Progenitor cell of endocrine pancreas (in vitro differentiated cells): ENCODE results near the gene NDUFAF8. TPM values are rescaled to one million over a fixed set of nuclear protein-coding genes. Genes with fewer than 3 reads are reported as not detected.

Experiments
- DNase-seq: peaks from one replicate; pipeline ENCODE4 v3.0.0; 2021; ENCODE audit warnings: low spot score; ENCODE audit not compliant: unreplicated experiment
- H3K27ac Mint-ChIP-seq: 2 replicates; pipeline ENCODE4 v1.8.0; 2021; ENCODE audit warnings: mild to moderate bottlenecking, moderate library complexity, mixed read lengths
- H3K27me3 Mint-ChIP-seq: 2 replicates; pipeline ENCODE4 v1.8.0; 2021; ENCODE audit warnings: mixed read lengths
- H3K36me3 Mint-ChIP-seq: 2 replicates; pipeline ENCODE4 v1.8.0; 2022; ENCODE audit warnings: mixed read lengths; ENCODE audit not compliant: insufficient read depth
- H3K4me1 Mint-ChIP-seq: 2 replicates; pipeline ENCODE4 v1.8.0; 2021; ENCODE audit warnings: low read depth, mixed read lengths
- H3K4me3 Mint-ChIP-seq: 2 replicates; pipeline ENCODE4 v1.8.0; 2021; ENCODE audit warnings: low read depth, mild to moderate bottlenecking, moderate library complexity, mixed read lengths
- H3K9me3 Mint-ChIP-seq: 2 replicates; pipeline ENCODE4 v1.8.0; 2021; ENCODE audit warnings: low read depth, mixed read lengths
- CTCF ChIP-seq: fragments of 200-600 bp; sonication (generic); IDR thresholded peaks from one replicate; pipeline ENCODE4 v1.5.0; 2021; ENCODE audit warnings: antibody characterized with exemption, mild to moderate bottlenecking; ENCODE audit not compliant: unreplicated experiment
- total RNA-seq: library from RNA; stranded (reverse); gene quantifications from 2 replicates; pipeline ENCODE4 v1.2.1, GENCODE V29; 2021

The NDUFAF8 gene
- total RNA-seq, 1 donor from 2014 or later: 43.6 TPM

GRCh38 chr17:81231766-81232581, 7.1 kb upstream of the NDUFAF8 start:
- H3K27ac Mint-ChIP-seq: no peak overlapping the region
- DNase-seq: no peak
- H3K4me3 Mint-ChIP-seq: no peak overlapping the region
- H3K27me3 Mint-ChIP-seq: no peaks in the 10 kb centered on the region
- TF ChIP-seq CTCF: no peak
- peaks cover 2% of the 10 kb centered on the region for H3K4me1 Mint-ChIP-seq
- peaks cover 14% of the 10 kb centered on the region for H3K36me3 Mint-ChIP-seq
- H3K9me3 Mint-ChIP-seq: no peaks in the 10 kb centered on the region

- no peak for TF ChIP-seq CTCF
- H3K27ac Mint-ChIP-seq: no peak overlapping the region
- H3K4me1 Mint-ChIP-seq: peaks cover 2% of the 10 kb centered on the region
- no peaks in the 10 kb centered on the region for H3K27me3 Mint-ChIP-seq
- H3K36me3 Mint-ChIP-seq: peaks cover 14% of the 10 kb centered on the region
- DNase-seq: no peak
- H3K9me3 Mint-ChIP-seq: no peaks in the 10 kb centered on the region
- no peak overlapping the region for H3K4me3 Mint-ChIP-seq
Measured at GRCh38 chr17:81232616-81233241, 6.4 kb upstream of the NDUFAF8 start.

- Mint-ChIP-seq H3K27me3 (no peaks in the 10 kb centered on the region), H3K27ac (no peak overlapping the region), H3K36me3 (peaks cover 13% of the 10 kb centered on the region), H3K4me1 (peaks cover 6% of the 10 kb centered on the region), H3K4me3 (no peak overlapping the region), H3K9me3 (no peaks in the 10 kb centered on the region)
- TF ChIP-seq CTCF: no peak
- no peak for DNase-seq
Measured at GRCh38 chr17:81233316-81233715, 5.8 kb upstream of the NDUFAF8 start.

- no peak for TF ChIP-seq CTCF
- Mint-ChIP-seq H3K4me1 (peaks cover 6% of the 10 kb centered on the region), H3K4me3 (no peak overlapping the region), H3K27me3 (no peaks in the 10 kb centered on the region), H3K9me3 (no peaks in the 10 kb centered on the region), H3K27ac (no peak overlapping the region), H3K36me3 (peaks cover 13% of the 10 kb centered on the region)
- no peak for DNase-seq
Measured at GRCh38 chr17:81233811-81234505, 5.2 kb upstream of the NDUFAF8 start.

GRCh38 chr17:81234506-81234855, 4.6 kb upstream of the NDUFAF8 start:
- DNase-seq: no peak
- Mint-ChIP-seq H3K27me3 (no peaks in the 10 kb centered on the region), H3K4me3 (no peak overlapping the region), H3K27ac (no peak overlapping the region), H3K36me3 (peaks cover 13% of the 10 kb centered on the region), H3K9me3 (no peaks in the 10 kb centered on the region), H3K4me1 (peaks cover 6% of the 10 kb centered on the region)
- TF ChIP-seq CTCF: no peak
